Activated CD8-positive, alpha-beta memory T cell treated with anti-CD3 and anti-CD28 coated beads, Interleukin-2, amount 50 U/mL, for 1 hour (primary cell): Measurements from ENCODE around the gene SMYD3.

Experiments
- DNase-seq: peaks from one replicate; pipeline ENCODE4 v3.0.0-alpha.2; 2020; ENCODE audit errors: extremely low read depth

SMYD3 gene

GRCh38 chr1:246176126-246177024, 330.7 kb downstream of the SMYD3 start:
- no peak for DNase-seq

GRCh38 chr1:246170574-246171261, 336.4 kb downstream of the SMYD3 start:
- no peak for DNase-seq

GRCh38 chr1:246169486-246169885, 337.6 kb downstream of the SMYD3 start:
- DNase-seq: no peak

GRCh38 chr1:246169019-246169418, 338.1 kb downstream of the SMYD3 start:
- no peak for DNase-seq

GRCh38 chr1:246166841-246167240, 340.2 kb downstream of the SMYD3 start:
- DNase-seq: no peak

- no peak for DNase-seq
These were observed 341.0 kb downstream of the SMYD3 start for GRCh38 chr1:246165826-246166709.

- DNase-seq: no peak
These were observed 342.3 kb downstream of the SMYD3 start for GRCh38 chr1:246164764-246165163.

- no peak for DNase-seq
These were observed 344.5 kb downstream of the SMYD3 start for GRCh38 chr1:246162560-246162959.

- DNase-seq: no peak
These were observed 345.5 kb downstream of the SMYD3 start for GRCh38 chr1:246161626-246162025.

GRCh38 chr1:246160905-246161304, 346.2 kb downstream of the SMYD3 start:
- no peak for DNase-seq

GRCh38 chr1:246160374-246160773, 346.7 kb downstream of the SMYD3 start:
- DNase-seq: no peak

GRCh38 chr1:246159279-246160227, 347.5 kb downstream of the SMYD3 start:
- DNase-seq: no peak

- DNase-seq: no peak
These were observed 348.9 kb downstream of the SMYD3 start for GRCh38 chr1:246158131-246158530.

GRCh38 chr1:246157516-246157915, 349.6 kb downstream of the SMYD3 start:
- DNase-seq: no peak

- DNase-seq: no peak
These were observed 350.2 kb downstream of the SMYD3 start for GRCh38 chr1:246156847-246157246.

GRCh38 chr1:246155923-246156322, 351.2 kb downstream of the SMYD3 start:
- no peak for DNase-seq

GRCh38 chr1:246153796-246154212, 353.3 kb downstream of the SMYD3 start:
- no peak for DNase-seq

GRCh38 chr1:246152986-246153431, 354.1 kb downstream of the SMYD3 start:
- no peak for DNase-seq

GRCh38 chr1:246151796-246152434, 355.2 kb downstream of the SMYD3 start:
- no peak for DNase-seq

- no peak for DNase-seq
These were observed 357.5 kb downstream of the SMYD3 start for GRCh38 chr1:246149543-246149942.
